ENCODE measurements around the gene GPR149. TPM values are rescaled to one million over a fixed set of nuclear protein-coding genes. Genes with fewer than 3 reads are reported as not detected.

Gene GPR149
- polyA plus RNA-seq, 1 donor from 2014 or later = 10.7 TPM

Small RNA genes within 50 kb of the gene (small RNA-seq; reads per million reads assigned to genes)
- 0 reads per million in 3 experiments for gene RF01210

Other genes starting within 250 kb of the GPR149 start
- gene DHX36, start 105.7 kb downstream of the GPR149 start, polyA plus RNA-seq = 178 and 189 TPM in 2 replicates

All from neural cell (in vitro differentiated cells).